ENCODE results near the gene SPTLC2. TPM values are rescaled to one million over a fixed set of nuclear protein-coding genes. Genes with fewer than 3 reads are reported as not detected.
"Not testable (repeated sequence)": the region's sequence is repeated elsewhere in the genome, so short reads cannot be mapped to it uniquely, and the experiment has no call there.

The SPTLC2 gene
- total RNA-seq, 1 experiment from 2014 or later, result 22.1 TPM

DNA sequence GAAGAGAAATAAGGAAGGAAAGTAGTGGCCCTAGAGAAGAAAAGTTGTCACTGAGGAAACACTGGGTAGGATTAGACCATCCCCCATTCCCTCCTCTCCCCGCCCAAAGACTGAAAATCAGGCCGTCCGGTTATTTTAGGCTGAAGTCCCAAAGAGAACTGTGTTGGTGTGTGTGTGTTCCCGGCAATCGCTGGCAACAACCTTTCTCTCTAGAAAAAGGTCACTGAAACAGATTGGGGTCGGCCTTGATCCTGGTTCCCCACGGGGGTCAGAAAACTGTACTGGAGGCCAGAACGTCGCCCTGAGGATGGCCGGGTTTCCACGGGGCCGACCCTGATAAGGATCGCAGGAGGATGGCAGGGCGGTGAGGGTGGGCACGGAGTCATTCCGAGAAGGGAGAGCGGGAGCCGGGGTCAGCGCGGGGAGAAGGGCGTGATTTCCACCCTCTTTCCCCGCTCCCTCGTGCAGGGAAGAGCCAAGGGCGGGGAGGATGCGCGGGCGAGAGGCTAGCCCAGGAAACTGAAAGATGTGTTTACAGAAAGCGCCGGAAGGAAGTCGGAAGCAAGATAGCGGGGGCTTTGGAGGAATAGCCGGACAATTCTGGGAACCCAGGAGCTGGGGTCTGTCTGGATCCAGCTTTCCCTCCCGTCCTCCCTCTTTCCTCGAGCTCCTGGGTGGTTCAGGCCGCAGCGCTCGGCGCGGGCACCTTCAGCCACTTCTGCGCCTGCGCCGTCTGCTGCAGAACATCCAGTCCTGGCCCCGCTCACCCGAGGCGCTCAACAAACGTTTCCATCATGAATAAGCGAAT is 25.3 kb upstream of the SPTLC2 start:
- no peak for DNase-seq (ENCODE audit: low read depth in 1 of 2, low spot score in 2 of 2)

DNA sequence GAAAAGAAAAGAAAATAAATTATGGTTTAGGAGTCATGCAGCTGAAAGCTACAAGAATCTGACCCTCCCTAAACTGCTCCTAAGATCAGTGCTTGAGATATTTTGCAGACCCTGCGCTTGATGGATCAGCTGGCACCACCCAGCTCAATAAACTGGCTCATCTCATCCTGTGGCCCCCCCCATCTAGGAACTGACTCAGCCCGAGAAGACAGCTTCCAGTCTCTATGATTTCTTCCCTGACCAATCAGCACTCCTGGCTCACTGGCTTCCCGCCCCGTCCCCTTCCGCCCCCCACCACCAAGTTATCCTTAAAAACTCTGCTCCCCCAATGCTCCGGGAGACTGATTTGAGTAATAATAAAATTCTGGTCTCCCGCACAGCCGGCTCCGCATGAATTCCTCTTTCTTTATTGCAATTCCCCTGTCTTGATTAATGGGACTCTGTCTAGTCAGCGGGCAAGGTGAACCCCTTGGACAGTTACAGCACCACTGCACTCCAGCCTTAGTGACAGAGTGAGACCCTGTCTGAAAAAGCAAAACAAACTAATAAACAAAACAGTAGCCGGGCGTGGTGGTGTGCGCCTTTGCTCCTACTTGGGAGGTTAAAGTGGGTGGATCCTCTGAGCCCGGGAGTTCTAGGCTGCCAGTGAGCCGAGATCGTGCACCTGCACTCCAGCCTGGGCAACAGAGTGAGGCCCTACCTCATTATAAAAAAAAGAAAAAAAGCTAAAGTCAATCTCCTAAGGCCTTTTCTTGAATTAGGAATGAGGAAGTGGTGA is 24.5 kb upstream of the SPTLC2 start:
- Histone ChIP-seq H3K4me1 (replicated peaks) (peaks cover 9% of the 10 kb centered on the region), H3K36me3 (no peaks in the 10 kb centered on the region), H3K4me3 (no peak overlapping the region), H3K9me3 (replicated peaks) (no peaks in the 10 kb centered on the region), H3K27me3 (replicated peaks) (no peaks in the 10 kb centered on the region), H3K27ac (no peak overlapping the region)
- DNase-seq (ENCODE audit: low read depth in 1 of 2, low spot score in 2 of 2), result no peak

More for the DNA sequence above, 25.3 kb upstream of the SPTLC2 start:
- no peaks in the 10 kb centered on the region for H3K27me3 ChIP-seq (replicated peaks)
- H3K4me1 ChIP-seq (replicated peaks), result peaks cover 9% of the 10 kb centered on the region
- H3K36me3 ChIP-seq, result no peaks in the 10 kb centered on the region
- no peaks in the 10 kb centered on the region for H3K9me3 ChIP-seq (replicated peaks)
- no peak overlapping the region for H3K27ac ChIP-seq
- H3K4me3 ChIP-seq, result no peak overlapping the region

DNA sequence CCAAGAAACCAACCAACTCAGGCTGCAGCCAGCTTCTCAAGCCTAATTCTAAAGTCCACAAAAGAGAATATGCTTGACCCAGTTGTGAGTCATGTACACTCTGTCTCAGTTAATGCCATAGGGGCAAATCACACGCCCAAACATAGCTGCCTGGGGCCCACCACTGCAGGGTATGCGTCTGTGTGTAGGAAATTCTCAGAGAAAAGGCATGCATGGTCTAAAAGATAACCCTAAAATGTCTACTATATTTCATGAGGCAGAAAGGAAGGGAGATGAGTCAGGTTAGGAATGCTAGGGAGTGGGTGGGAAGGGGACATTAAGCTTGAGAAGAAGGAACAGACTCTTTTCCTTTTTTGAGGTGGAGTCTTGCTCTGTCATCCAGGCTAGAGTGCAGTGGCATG is 22.3 kb upstream of the SPTLC2 start:
- Histone ChIP-seq H3K36me3 (no peaks in the 10 kb centered on the region), H3K27me3 (replicated peaks) (no peaks in the 10 kb centered on the region), H3K4me3 (no peak overlapping the region), H3K4me1 (replicated peaks) (peaks cover 9% of the 10 kb centered on the region), H3K27ac (peak overlapping the region; percentile 66), H3K9me3 (replicated peaks) (no peaks in the 10 kb centered on the region; the same call in 1 of the 2 replicates)
- DNase-seq (ENCODE audit: low read depth in 1 of 2, low spot score in 2 of 2), result peak; percentile 45 to 57

GRCh38 chr14:77635869-77636268 is 19.4 kb upstream of the SPTLC2 start:
- H3K9me3 ChIP-seq (replicated peaks); H3K4me1 ChIP-seq (replicated peaks); H3K4me3 ChIP-seq; DNase-seq (ENCODE audit: low read depth in 1 of 2, low spot score in 2 of 2); H3K27ac ChIP-seq; H3K36me3 ChIP-seq; H3K27me3 ChIP-seq (replicated peaks): not testable (repeated sequence)

GRCh38 chr14:77635466-77635865 is 19.0 kb upstream of the SPTLC2 start:
- not testable (repeated sequence) for H3K27ac ChIP-seq; H3K9me3 ChIP-seq (replicated peaks); H3K27me3 ChIP-seq (replicated peaks); H3K4me3 ChIP-seq; DNase-seq (ENCODE audit: low read depth in 1 of 2, low spot score in 2 of 2); H3K4me1 ChIP-seq (replicated peaks); H3K36me3 ChIP-seq

DNA sequence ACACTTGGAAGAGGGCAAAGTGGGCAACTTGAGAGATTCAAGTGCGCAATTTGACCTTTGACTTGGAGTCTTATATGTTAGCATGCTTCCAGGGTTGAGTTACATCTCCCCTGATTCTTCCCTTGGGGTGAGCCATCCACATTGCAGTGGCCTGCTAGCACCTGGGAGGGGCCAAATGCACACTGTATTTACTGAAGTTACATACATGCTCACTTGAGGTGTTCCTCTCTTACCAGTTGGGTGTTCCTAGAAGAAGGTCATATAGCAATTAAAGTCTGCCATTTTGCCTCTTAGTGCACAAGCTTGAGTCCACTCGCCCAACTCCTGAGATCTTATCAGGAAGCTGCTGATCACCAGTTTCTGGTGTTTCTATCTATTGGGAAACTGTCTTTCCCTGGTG is 13.7 kb upstream of the SPTLC2 start:
- no peak for DNase-seq (ENCODE audit: low read depth in 1 of 2, low spot score in 2 of 2)
- Histone ChIP-seq H3K27ac (no peak overlapping the region), H3K4me1 (replicated peaks) (no peaks in the 10 kb centered on the region), H3K27me3 (replicated peaks) (no peaks in the 10 kb centered on the region), H3K4me3 (no peak overlapping the region), H3K36me3 (no peaks in the 10 kb centered on the region; the same call in 1 of the 2 replicates), H3K9me3 (replicated peaks) (no peaks in the 10 kb centered on the region; the same call in 1 of the 2 replicates)

GRCh38 chr14:77625360-77625759 is 8.9 kb upstream of the SPTLC2 start:
- Histone ChIP-seq H3K4me3 (no peak overlapping the region), H3K9me3 (replicated peaks) (no peaks in the 10 kb centered on the region), H3K27ac (no peak overlapping the region), H3K27me3 (replicated peaks) (no peaks in the 10 kb centered on the region), H3K4me1 (replicated peaks) (no peaks in the 10 kb centered on the region), H3K36me3 (no peaks in the 10 kb centered on the region; the same call in 1 of the 2 replicates)
- DNase-seq (ENCODE audit: low read depth in 1 of 2, low spot score in 2 of 2), result no peak

GRCh38 chr14:77623201-77623600 is 6.8 kb upstream of the SPTLC2 start:
- Histone ChIP-seq H3K4me1 (replicated peaks) (no peaks in the 10 kb centered on the region), H3K27me3 (replicated peaks) (no peaks in the 10 kb centered on the region), H3K36me3 (no peaks in the 10 kb centered on the region), H3K9me3 (replicated peaks) (no peaks in the 10 kb centered on the region), H3K4me3 (no peak overlapping the region), H3K27ac (no peak overlapping the region)
- no peak for DNase-seq (ENCODE audit: low read depth in 1 of 2, low spot score in 2 of 2)

GRCh38 chr14:77622366-77622961 is 6.0 kb upstream of the SPTLC2 start:
- Histone ChIP-seq H3K36me3 (no peaks in the 10 kb centered on the region), H3K4me3 (no peak overlapping the region), H3K9me3 (replicated peaks) (no peaks in the 10 kb centered on the region), H3K4me1 (replicated peaks) (no peaks in the 10 kb centered on the region), H3K27ac (no peak overlapping the region), H3K27me3 (replicated peaks) (no peaks in the 10 kb centered on the region)
- no peak for DNase-seq (ENCODE audit: low read depth in 1 of 2, low spot score in 2 of 2)

DNA sequence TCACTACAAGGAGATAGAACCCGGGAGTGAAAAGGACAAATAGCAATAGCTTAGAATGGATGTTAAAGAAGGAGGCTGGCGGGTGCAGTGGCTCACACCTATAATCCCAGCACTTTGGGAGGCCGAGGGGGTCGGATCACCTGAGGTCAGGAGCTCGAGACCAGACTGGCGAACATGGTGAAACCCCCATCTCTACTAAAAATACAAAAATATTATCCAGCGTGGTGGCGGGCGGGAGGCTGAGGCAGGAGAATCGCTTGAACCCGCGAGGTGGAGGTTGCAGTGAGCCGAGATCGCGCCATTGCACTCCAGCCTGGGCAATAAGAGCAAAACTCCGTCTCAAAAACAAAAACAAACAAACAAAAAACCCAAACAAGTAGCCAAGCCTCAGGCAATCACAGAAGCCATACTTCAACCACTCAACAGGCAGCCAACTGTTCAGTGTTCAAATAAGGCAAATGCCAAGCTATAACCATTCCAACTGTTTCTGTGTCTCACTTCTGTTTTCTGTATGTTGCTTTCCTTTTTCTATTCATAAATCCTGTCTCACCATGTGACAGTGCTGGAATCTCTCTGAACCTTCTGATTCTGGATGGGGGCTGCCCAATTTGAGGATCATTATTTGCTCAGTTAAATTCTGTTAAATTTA is 3.9 kb upstream of the SPTLC2 start:
- H3K4me1 ChIP-seq (replicated peaks), result 0 out of 2 replicates have a peak, but pooled peaks cover under 1% of the 10 kb centered on the region
- no peak for DNase-seq (ENCODE audit: low read depth in 1 of 2, low spot score in 2 of 2)
- no peaks in the 10 kb centered on the region; the same call in 1 of the 2 replicates for H3K9me3 ChIP-seq (replicated peaks)
- no peak overlapping the region for H3K4me3 ChIP-seq
- H3K27me3 ChIP-seq (replicated peaks), result no peaks in the 10 kb centered on the region
- H3K36me3 ChIP-seq, result peaks cover 6% of the 10 kb centered on the region
- H3K27ac ChIP-seq, result no peak overlapping the region

DNA sequence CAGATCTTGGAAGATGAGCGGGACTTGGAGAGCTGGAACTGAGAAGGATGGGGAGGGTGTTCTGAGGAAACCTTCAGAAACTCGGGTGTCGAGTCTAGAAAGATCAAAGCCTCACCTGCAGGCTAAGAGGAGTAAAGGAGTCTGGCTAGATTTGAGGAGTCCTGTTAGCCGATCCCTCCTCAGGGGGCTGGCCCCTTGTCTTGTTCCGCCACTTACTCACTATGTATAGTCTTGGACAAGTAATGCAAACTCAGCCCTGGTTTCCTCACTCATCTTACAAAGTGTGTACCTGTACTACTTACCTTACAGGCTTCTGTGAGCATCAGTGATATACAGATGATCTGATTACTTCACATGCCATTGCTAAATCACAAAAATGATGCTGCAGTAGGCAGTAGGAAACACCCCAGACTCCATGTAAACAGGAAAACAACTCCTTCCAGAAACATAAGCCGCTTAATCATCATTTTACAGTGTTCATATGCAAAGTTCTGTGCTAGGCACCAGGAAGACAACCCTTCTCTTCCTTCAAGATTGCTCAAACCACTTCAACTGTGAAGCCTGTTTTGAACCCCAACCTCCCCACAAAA is 2.0 kb upstream of the SPTLC2 start:
- H3K36me3 ChIP-seq, result peaks cover 6% of the 10 kb centered on the region
- no peak overlapping the region for H3K4me3 ChIP-seq
- no peak overlapping the region for H3K27ac ChIP-seq
- DNase-seq (ENCODE audit: low read depth in 1 of 2, low spot score in 2 of 2), result no peak
- H3K4me1 ChIP-seq (replicated peaks), result peaks cover 6% of the 10 kb centered on the region; the same call in 1 of the 2 replicates
- H3K9me3 ChIP-seq (replicated peaks), result no peaks in the 10 kb centered on the region; the same call in 1 of the 2 replicates
- no peaks in the 10 kb centered on the region for H3K27me3 ChIP-seq (replicated peaks)

DNA sequence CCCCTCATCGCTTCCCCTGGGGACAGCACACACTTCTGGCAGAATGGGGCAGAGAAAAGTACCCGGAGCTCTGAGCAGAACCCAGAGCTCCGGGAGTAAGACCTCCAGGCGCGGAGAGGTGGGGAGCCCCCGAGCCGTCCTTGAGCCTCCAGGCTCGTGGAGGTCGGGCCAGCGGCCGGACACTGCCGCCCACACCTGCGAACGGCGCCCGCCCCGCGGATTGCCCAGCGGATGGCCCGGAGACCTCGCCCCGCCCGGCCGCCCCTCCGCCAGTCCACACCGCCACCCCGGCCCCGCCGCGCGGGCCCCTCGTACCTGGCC is 344 bp downstream of the SPTLC2 start:
- no peaks in the 10 kb centered on the region; the same call in 1 of the 2 replicates for H3K9me3 ChIP-seq (replicated peaks)
- H3K36me3 ChIP-seq, result peaks cover 6% of the 10 kb centered on the region
- H3K27ac ChIP-seq, result peak overlapping the region; percentile 11; the same call in 1 of the 2 replicates
- H3K4me1 ChIP-seq (replicated peaks), result peaks cover 28% of the 10 kb centered on the region
- peak overlapping the region; percentile 94 for H3K4me3 ChIP-seq
- no peaks in the 10 kb centered on the region for H3K27me3 ChIP-seq (replicated peaks)
- DNase-seq (ENCODE audit: low read depth in 1 of 2, low spot score in 2 of 2), result no peak

Measured in SJSA1 (cell line).